HG03108 (cell line): ENCODE results near the gene RAB35.
"Not testable (repeated sequence)": the region's sequence is repeated elsewhere in the genome, so short reads cannot be mapped to it uniquely, and the experiment has no call there.

Experiments
- ATAC-seq: cut with Tn5 transposase; IDR thresholded peaks from one replicate; pipeline ENCODE4 v1.9.1; 2021; ENCODE audit warnings: moderate library complexity; ENCODE audit not compliant: unreplicated experiment

Gene RAB35

GRCh38 chr12:120064054-120064940 lies 52.3 kb downstream of the RAB35 start:
- no peak for ATAC-seq

- ATAC-seq, result no peak
Measured at GRCh38 chr12:120062976-120063579, 53.5 kb downstream of the RAB35 start.

GRCh38 chr12:120061575-120062214 lies 54.9 kb downstream of the RAB35 start:
- ATAC-seq, result no peak

GRCh38 chr12:120060717-120061116 lies 55.8 kb downstream of the RAB35 start:
- ATAC-seq, result no peak

GRCh38 chr12:120060196-120060595 lies 56.4 kb downstream of the RAB35 start:
- ATAC-seq, result no peak

GRCh38 chr12:120056739-120057138 lies 59.8 kb downstream of the RAB35 start:
- no peak for ATAC-seq

GRCh38 chr12:120055231-120056000 lies 61.1 kb downstream of the RAB35 start:
- no peak for ATAC-seq

- ATAC-seq, result no peak
Measured at GRCh38 chr12:120054293-120054692, 62.3 kb downstream of the RAB35 start.

- no peak for ATAC-seq
Measured at GRCh38 chr12:120051535-120051934, 65.0 kb downstream of the RAB35 start.

- no peak for ATAC-seq
Measured at GRCh38 chr12:120049426-120049825, 67.1 kb downstream of the RAB35 start.

GRCh38 chr12:120048263-120048662 lies 68.3 kb downstream of the RAB35 start:
- no peak for ATAC-seq

- no peak for ATAC-seq
Measured at GRCh38 chr12:120047072-120047471, 69.5 kb downstream of the RAB35 start.

GRCh38 chr12:120045367-120045766 lies 71.2 kb downstream of the RAB35 start:
- ATAC-seq, result not testable (repeated sequence)
